DMS153 treated with DMSO at 0.1 percent for 48 hours (cell line): Measurements from ENCODE around the gene RSPH6A.
"Not testable (repeated sequence)": the region's sequence is repeated elsewhere in the genome, so short reads cannot be mapped to it uniquely, and the experiment has no call there.

Source experiments
- DNase-seq: peaks from one replicate; lab custom pipeline; 2025; ENCODE audit not compliant: unreplicated experiment; lab: John Stamatoyannopoulos, UW

Gene RSPH6A

DNA sequence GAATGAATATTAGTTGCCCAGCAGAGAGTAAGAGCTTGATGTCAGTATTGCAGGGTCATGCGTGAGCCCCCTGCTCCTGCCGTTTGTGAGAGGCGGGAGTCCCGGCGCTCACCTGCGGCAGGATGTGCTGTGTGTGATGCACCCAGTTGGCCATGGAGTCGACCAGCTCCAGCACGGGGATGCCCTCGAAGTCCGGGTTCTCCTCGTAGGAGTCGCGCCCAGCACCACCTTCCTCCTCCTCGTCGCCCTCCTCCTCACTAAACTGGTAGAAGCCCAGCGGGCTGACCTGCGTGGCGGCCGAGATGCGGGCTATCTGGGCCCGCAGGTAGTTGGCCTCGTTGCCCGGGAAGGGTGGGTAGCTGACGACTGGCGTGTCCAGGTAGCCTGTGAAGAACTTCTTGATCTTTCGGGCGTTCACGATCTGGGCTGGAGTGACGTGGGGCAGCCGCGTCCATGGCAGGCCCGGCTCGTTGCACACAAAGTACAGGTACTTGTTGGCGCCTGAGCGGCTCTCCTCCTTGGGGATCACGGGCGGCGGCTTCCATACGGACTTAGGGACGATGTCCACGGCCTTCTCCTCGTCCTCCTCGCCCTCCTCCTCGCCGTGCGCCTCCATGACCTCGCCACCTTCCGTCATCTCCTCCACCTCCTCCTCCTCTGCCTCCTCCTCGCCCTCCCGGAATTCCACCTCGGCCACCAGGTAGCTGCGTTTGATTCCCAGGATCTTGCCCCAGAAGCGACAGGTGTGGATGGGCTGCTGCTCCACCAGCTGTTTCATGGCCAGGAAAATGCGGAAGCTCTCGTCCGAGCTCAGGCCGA, 10.8 kb downstream of the RSPH6A start:
- DNase-seq: no peak

DNA sequence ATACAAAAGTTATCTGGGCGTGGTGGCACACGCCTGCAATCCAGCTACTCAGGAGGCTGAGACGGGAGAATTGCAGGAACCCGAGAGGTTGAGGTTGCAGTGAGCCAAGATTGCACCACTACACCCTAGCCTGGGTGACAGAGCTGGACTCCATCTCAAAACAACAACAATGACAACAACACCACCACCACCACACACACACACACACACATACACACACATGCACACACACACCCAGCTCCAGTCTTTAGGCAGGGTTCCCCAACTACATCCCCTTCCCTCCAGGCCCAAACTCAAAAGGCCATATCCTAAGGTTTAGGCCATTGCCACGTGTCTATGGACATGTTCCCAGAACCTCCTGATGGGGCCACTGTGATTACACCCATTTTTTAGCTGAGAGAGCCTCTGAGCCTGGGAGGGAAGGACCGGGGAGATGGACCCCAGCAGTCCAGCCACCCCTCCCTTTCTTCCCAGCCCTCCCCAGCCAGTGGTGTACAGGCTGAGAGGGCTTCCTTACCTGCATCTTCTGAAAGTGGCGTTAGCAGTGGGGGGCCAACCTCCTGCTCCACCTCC, 13.4 kb downstream of the RSPH6A start:
- no peak for DNase-seq

DNA sequence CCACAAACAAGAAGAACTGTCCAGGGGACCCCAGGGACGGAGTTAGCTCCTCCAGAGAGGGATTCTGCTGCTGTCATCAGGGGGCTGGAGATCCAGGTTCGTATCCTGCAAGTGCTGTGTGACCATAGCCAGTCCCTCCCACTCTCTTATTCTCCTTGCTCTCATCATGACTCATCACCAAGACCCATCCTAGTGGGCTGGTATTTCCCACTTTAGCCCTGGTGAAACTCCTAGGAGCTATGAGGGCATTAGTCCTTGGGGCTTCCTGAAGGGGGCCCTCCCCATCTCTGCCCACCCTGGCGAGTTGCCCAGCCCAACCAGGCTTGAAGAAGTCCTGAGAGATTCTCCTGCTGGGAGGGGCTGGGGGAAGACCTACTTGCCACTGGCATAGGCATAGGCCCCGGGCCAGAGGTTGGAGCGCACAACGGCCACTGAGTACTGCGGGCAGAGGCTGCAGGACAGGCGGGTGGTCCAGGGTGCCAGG, 15.0 kb downstream of the RSPH6A start:
- DNase-seq: no peak

DNA sequence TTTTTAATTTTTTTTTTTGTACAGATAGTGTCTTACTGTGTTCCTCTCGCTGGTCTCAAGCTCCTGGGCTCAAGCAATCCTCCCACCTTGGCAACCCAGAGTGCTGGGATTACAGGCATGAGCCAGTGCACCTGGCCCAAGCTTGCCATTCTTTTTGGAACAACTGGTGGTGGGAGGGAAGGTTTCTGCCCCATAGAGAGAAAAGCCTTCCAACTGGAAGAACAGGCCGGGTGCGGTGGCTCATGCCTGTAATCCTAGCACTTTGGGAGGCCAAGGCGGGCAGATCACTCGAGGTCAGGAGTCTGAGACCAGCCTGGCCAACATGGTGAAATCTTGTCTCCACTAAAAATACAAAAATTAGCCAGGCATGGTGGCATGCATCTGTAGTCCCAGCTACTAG, 15.6 kb downstream of the RSPH6A start:
- not testable (repeated sequence) for DNase-seq

- DNase-seq: peak; percentile 51
These were observed 16.1 kb downstream of the RSPH6A start for GRCh38 chr19:45798995-45799517.

GRCh38 chr19:45794627-45795026, 20.5 kb downstream of the RSPH6A start:
- DNase-seq: no peak

GRCh38 chr19:45793876-45794275, 21.2 kb downstream of the RSPH6A start:
- DNase-seq: no peak

GRCh38 chr19:45793178-45793564, 21.9 kb downstream of the RSPH6A start:
- DNase-seq: no peak

- DNase-seq: peak; percentile 94
These were observed 22.5 kb downstream of the RSPH6A start, which contains the start of gene DMWD for GRCh38 chr19:45792470-45793177. DMWD (minus strand) TSS chr19:45792845; CDS start chr19:45792756, 89 bp downstream.

GRCh38 chr19:45791744-45792469, 23.2 kb downstream of the RSPH6A start:
- no peak for DNase-seq

DNA sequence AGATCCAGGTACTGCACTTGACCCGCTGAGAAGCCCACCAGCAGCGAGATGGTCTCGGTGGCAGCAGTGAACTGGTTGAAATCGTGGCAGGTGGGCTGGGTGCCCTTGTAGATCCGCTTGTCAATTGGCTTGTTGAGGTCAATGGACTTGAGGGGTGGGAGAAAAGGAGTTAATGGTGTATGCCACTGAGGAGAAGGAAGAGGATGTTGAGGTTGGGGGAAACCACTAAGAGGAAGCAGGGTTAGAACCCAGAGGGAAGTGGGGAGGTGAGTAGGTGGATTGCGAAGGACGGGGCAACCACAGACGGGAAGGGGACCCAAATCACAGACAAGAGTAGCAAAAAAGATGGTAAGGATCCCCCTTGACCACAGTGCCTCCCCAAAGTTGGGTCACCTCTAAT, 24.2 kb downstream of the RSPH6A start:
- no peak for DNase-seq

DNA sequence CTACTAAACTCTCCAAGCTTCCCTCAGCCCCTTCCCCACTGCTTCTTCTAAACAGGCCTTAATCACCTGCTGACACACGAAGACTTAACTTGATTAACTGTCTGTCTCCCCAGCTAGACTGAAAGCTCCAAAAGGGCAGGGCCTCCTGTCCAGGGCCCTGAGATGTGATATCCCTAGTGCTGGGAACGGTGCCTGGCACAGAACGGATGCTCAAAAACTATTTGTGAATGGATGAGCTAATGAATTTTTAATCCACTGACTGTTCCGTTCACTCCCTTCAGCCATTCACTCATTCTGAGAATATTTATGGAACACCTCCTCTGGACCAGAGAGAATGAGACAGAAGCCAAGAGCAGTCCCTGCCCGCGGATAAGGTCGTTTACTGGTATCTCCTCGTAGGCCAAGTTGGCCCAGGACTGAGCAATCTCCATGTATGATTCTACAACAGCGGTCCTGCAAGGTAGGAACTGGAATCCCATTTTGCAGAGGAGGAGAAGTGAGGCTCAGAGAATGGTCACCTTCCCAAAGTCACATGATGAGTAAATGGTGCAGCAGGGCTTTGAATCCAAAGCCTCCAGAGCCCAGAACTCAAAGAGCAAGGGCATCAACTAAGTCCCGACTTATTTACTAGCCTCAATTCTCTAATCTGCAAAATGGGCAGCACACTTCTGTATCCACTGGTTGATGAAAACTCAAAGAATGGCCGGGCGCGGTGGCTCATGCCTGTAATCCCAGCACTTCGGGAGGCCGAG, 25.9 kb downstream of the RSPH6A start:
- DNase-seq: no peak

GRCh38 chr19:45786533-45786894, 28.6 kb downstream of the RSPH6A start:
- DNase-seq: no peak

DNA sequence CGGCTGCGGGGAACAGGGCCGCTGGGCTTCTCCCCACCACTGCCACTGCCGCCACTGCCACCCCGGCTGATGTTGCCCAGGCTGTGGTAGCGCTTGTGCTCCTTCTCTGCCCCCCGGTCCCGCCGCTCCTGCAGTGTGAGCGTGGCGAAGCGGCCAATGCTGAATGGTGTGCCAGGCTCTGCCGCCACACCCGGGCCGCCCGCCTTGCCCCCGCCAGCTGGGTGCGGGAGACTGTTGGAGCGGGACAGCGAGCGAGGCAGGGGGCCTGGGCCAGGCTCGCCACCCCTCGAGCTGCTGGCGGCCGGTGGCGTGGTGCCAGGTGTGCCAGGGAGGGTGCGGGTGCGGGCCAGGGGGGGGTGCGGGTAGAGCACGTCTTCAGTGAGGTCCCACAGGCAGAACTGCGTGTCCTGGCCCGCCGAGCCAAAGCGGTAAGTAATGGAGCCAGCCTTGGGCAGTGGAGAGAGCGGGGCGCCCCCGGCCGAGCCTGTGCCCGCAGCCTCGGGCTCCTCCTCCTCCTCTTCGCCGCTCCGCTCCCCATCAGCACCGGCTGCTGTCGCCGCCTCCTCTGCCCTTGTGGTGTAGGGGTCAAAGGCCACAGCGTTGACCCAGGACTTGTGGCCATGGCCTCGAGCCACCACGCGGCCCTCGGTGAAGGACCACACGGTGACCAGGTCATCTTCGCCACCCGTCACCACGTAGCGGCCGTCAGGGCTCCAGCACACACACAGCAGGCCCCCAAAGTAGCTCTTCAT, 29.2 kb downstream of the RSPH6A start:
- no peak for DNase-seq

GRCh38 chr19:45785097-45785496, 30.0 kb downstream of the RSPH6A start:
- no peak for DNase-seq

- DNase-seq: no peak
These were observed 31.0 kb downstream of the RSPH6A start for GRCh38 chr19:45784096-45784495.

GRCh38 chr19:45782820-45783785, 32.0 kb downstream of the RSPH6A start:
- no peak for DNase-seq

- DNase-seq: no peak
These were observed 32.9 kb downstream of the RSPH6A start, which contains the start of gene DMPK for GRCh38 chr19:45782162-45782691. DMPK (minus strand) TSS chr19:45782490; CDS start chr19:45782352, 138 bp downstream.
